ENCODE results near the gene MIGA1. TPM values are rescaled to one million over a fixed set of nuclear protein-coding genes. Genes with fewer than 3 reads are reported as not detected.

MIGA1 gene
- total and polyA plus RNA-seq, 2 of the 13 experiments (the other 11 are each of a cell fraction or from before 2014, with no cell fraction given), result 3.8 to 6.6 TPM

GRCh38 chr1:77820121-77820520, 40.7 kb downstream of the MIGA1 start:
- intact Hi-C loops (cut with micrococcal nuclease; ENCODE audit: unreplicated experiment), result no loop called here
- POLR2A ChIA-PET, result no interaction called here
- BruUV-seq (replicated peaks), result no TSS peak
- Histone ChIP-seq H3K9me3 (ENCODE audit: low read length) (no peaks in the 10 kb centered on the region), H3K36me3 (replicated peaks in 1 of 2; ENCODE audit: control insufficient read depth in 1 of 2, insufficient read depth in 2 of 2, low read length in 2 of 2) (peaks cover 0 to 9% of the 10 kb centered on the region in 2 experiments), H3K79me2 (ENCODE audit: insufficient read depth, low read length) (no peaks in the 10 kb centered on the region), H3K4me3 (replicated peaks in 1 of 3; ENCODE audit: insufficient read depth in 1 of 3, low read depth in 2 of 3, low read length in 3 of 3) (no peak overlapping the region), H2AFZ (ENCODE audit: low read length) (no peak overlapping the region), H3K9ac (ENCODE audit: insufficient read depth, low read depth, low read length) (no peak overlapping the region), H3K27me3 (ENCODE audit: control insufficient read depth in 1 of 2, insufficient read depth in 2 of 2, low read length in 2 of 2) (no peaks in the 10 kb centered on the region), H3K4me1 (ENCODE audit: insufficient read depth, low read length) (no peaks in the 10 kb centered on the region), H4K20me1 (ENCODE audit: insufficient read depth, low read length) (no peaks in the 10 kb centered on the region), H3K27ac (ENCODE audit: extremely low read length, insufficient read depth, low read length) (no peak overlapping the region), H3K4me2 (ENCODE audit: low read depth, low read length) (no peak overlapping the region)
- ATAC-seq (no peak), DNase-seq (ENCODE audit: low spot score) (no peak), FAIRE-seq (no peak)
- in situ Hi-C loops (cut with HindIII; ENCODE audit: extremely low pct_ligation_motif_present, low pct_unique_long_range_greater_than_20kb), result no loop called here
- CTCF ChIA-PET (ENCODE audit: low intra/inter-chr PET ratio, low total read pairs), result no interaction called here
- WGBS (ENCODE audit: low lambda C conversion rate), result 89% methylated on average over 1 of the region's 1 CpG
- TF ChIP-seq ZNF891 (CRISPR knock-in tag; IDR thresholded peaks at IDR 0.05) (no peak), HDAC2 (CRISPR knock-in tag; IDR thresholded peaks at IDR 0.05) (no peak), REXO4 (CRISPR knock-in tag; IDR thresholded peaks at IDR 0.05; ENCODE audit: borderline replicate concordance) (no peak), FOXK1 (CRISPR knock-in tag; IDR thresholded peaks at IDR 0.05; ENCODE audit: borderline replicate concordance, low read depth) (no peak), ZNF773 (CRISPR knock-in tag; IDR thresholded peaks at IDR 0.05; ENCODE audit: borderline replicate concordance) (no peak), RBFOX2 (IDR thresholded peaks at IDR 0.05; ENCODE audit: low read depth, low read length) (no peak), ZNF652 (CRISPR knock-in tag; IDR thresholded peaks at IDR 0.05; ENCODE audit: borderline replicate concordance, low read depth) (no peak), MBD4 (IDR thresholded peaks at IDR 0.05; ENCODE audit: borderline replicate concordance, low read length) (no peak), TOE1 (CRISPR knock-in tag; IDR thresholded peaks at IDR 0.05) (no peak), JARID2 (CRISPR knock-in tag; IDR thresholded peaks at IDR 0.05; ENCODE audit: insufficient replicate concordance) (no peak), ZNF20 (CRISPR knock-in tag; IDR thresholded peaks at IDR 0.05) (no peak), XRCC5 (optimal IDR thresholded peaks at IDR 0.05; ENCODE audit: low read length) (no peak), ZNF232 (CRISPR knock-in tag; IDR thresholded peaks at IDR 0.05; ENCODE audit: borderline replicate concordance) (no peak), E2F5 (CRISPR knock-in tag; conservative IDR thresholded peaks at IDR 0.05) (no peak), YY1 (IDR thresholded peaks at IDR 0.05; ENCODE audit: insufficient read depth, insufficient replicate concordance, low read depth, low read length) (no peak), ZNF562 (CRISPR knock-in tag; IDR thresholded peaks at IDR 0.05; ENCODE audit: borderline replicate concordance) (no peak)
- TF ChIP-seq, protein P1, sequence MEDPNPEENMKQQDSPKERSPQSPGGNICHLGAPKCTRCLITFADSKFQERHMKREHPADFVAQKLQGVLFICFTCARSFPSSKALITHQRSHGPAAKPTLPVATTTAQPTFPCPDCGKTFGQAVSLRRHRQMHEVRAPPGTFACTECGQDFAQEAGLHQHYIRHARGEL (CRISPR knock-in tag; IDR thresholded peaks at IDR 0.05), result no peak
- TF ChIP-seq, protein P2, sequence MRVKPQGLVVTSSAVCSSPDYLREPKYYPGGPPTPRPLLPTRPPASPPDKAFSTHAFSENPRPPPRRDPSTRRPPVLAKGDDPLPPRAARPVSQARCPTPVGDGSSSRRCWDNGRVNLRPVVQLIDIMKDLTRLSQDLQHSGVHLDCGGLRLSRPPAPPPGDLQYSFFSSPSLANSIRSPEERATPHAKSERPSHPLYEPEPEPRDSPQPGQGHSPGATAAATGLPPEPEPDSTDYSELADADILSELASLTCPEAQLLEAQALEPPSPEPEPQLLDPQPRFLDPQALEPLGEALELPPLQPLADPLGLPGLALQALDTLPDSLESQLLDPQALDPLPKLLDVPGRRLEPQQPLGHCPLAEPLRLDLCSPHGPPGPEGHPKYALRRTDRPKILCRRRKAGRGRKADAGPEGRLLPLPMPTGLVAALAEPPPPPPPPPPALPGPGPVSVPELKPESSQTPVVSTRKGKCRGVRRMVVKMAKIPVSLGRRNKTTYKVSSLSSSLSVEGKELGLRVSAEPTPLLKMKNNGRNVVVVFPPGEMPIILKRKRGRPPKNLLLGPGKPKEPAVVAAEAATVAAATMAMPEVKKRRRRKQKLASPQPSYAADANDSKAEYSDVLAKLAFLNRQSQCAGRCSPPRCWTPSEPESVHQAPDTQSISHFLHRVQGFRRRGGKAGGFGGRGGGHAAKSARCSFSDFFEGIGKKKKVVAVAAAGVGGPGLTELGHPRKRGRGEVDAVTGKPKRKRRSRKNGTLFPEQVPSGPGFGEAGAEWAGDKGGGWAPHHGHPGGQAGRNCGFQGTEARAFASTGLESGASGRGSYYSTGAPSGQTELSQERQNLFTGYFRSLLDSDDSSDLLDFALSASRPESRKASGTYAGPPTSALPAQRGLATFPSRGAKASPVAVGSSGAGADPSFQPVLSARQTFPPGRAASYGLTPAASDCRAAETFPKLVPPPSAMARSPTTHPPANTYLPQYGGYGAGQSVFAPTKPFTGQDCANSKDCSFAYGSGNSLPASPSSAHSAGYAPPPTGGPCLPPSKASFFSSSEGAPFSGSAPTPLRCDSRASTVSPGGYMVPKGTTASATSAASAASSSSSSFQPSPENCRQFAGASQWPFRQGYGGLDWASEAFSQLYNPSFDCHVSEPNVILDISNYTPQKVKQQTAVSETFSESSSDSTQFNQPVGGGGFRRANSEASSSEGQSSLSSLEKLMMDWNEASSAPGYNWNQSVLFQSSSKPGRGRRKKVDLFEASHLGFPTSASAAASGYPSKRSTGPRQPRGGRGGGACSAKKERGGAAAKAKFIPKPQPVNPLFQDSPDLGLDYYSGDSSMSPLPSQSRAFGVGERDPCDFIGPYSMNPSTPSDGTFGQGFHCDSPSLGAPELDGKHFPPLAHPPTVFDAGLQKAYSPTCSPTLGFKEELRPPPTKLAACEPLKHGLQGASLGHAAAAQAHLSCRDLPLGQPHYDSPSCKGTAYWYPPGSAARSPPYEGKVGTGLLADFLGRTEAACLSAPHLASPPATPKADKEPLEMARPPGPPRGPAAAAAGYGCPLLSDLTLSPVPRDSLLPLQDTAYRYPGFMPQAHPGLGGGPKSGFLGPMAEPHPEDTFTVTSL (CRISPR knock-in tag; IDR thresholded peaks at IDR 0.05; ENCODE audit: borderline replicate concordance), result no peak

Data from HepG2 (cell line).